Tibial nerve (tissue), 4 donors: Measurements from ENCODE around the gene CNOT6.

Experiments used
- EP300 ChIP-seq, 2 donors: sonication (generic); formaldehyde crosslinking; IDR thresholded peaks; one replicate each; pipeline ENCODE4 v1.6.1; 2017; ENCODE audit warnings: antibody characterized with exemption in 2 of 2, mild to moderate bottlenecking in 1 of 2
- POLR2A ChIP-seq, 2 donors: fragments of 450-650 bp; IDR thresholded peaks; one replicate each; pipeline ENCODE4 v1.6.1; 2017; ENCODE audit warnings: antibody characterized with exemption in 2 of 2, mild to moderate bottlenecking in 2 of 2, moderate library complexity in 2 of 2
- TF ChIP-seq, protein P1 (sequence below), 5 experiments: fragments of 200-600 bp in 3 of 5; fragments of 450-650 bp in 2 of 5; sonication (generic) in 3 of 5; IDR thresholded peaks; one replicate each; pipeline ENCODE4 v1.5.1; 2016 to 2019; ENCODE audit warnings: antibody characterized with exemption in 5 of 5, mild to moderate bottlenecking in 3 of 5, moderate library complexity in 2 of 5

- TF ChIP-seq, protein P1, sequence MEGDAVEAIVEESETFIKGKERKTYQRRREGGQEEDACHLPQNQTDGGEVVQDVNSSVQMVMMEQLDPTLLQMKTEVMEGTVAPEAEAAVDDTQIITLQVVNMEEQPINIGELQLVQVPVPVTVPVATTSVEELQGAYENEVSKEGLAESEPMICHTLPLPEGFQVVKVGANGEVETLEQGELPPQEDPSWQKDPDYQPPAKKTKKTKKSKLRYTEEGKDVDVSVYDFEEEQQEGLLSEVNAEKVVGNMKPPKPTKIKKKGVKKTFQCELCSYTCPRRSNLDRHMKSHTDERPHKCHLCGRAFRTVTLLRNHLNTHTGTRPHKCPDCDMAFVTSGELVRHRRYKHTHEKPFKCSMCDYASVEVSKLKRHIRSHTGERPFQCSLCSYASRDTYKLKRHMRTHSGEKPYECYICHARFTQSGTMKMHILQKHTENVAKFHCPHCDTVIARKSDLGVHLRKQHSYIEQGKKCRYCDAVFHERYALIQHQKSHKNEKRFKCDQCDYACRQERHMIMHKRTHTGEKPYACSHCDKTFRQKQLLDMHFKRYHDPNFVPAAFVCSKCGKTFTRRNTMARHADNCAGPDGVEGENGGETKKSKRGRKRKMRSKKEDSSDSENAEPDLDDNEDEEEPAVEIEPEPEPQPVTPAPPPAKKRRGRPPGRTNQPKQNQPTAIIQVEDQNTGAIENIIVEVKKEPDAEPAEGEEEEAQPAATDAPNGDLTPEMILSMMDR (IDR thresholded peaks at IDR 0.05) = no peak
- no peak for TF ChIP-seq POLR2A (IDR thresholded peaks at IDR 0.05)
- no peak for TF ChIP-seq EP300 (IDR thresholded peaks at IDR 0.05)
These were observed 26.0 kb upstream of the CNOT6 start for GRCh38 chr5:180467989-180468731.
